GM12874 (cell line): ENCODE data around the gene CASP1.

ENCODE experiments used
- TF ChIP-seq, protein P1 (sequence below): IDR thresholded peaks from 2 replicates; pipeline ENCODE4 v1.5.1; 2011; ENCODE audit warnings: low read depth, mild to moderate bottlenecking, control low read depth, low read length, moderate library complexity; ENCODE audit not compliant: insufficient read depth

The CASP1 gene

DNA sequence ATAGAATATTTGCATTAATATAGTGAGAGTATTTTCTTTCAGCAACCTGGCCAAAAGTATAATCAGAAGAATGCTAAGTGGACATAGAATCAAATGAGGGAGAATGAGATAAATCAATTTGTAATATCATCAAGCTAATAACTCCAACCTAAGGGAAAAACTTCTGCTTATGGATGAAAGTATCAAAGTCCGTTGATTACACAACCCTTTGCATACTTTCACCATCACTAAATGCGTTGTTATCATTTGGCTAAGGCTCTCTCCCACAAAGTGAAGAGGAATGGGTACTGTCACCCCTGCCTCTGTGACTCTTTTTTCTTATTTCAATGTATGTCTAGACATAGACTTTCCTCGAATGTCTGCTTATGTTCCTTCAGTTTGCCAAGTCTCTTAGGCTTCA is 50.1 kb downstream of the CASP1 start:
- TF ChIP-seq, protein P1, sequence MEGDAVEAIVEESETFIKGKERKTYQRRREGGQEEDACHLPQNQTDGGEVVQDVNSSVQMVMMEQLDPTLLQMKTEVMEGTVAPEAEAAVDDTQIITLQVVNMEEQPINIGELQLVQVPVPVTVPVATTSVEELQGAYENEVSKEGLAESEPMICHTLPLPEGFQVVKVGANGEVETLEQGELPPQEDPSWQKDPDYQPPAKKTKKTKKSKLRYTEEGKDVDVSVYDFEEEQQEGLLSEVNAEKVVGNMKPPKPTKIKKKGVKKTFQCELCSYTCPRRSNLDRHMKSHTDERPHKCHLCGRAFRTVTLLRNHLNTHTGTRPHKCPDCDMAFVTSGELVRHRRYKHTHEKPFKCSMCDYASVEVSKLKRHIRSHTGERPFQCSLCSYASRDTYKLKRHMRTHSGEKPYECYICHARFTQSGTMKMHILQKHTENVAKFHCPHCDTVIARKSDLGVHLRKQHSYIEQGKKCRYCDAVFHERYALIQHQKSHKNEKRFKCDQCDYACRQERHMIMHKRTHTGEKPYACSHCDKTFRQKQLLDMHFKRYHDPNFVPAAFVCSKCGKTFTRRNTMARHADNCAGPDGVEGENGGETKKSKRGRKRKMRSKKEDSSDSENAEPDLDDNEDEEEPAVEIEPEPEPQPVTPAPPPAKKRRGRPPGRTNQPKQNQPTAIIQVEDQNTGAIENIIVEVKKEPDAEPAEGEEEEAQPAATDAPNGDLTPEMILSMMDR = no peak

DNA sequence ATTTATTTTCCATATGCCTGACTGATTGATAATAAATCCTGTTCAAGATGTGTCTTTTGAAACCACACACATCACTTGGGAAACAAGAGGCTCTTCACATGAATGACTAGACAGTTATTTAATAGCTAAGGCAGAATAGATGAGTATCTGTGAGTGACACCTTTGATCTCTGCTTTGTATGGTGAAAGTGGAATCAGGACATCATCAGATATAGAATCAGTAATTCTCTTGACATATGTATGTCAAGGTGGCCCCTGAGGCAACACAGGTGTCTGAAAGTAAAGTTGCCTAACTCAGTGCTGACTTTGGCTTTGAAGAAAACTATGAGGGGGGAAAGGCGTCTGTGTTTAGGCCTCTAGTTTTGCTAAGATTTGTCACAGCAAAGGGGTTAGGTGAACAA is 55.1 kb downstream of the CASP1 start:
- TF ChIP-seq, protein P1 = no peak
